ENCODE results near the gene CTRB1.
"Not testable (repeated sequence)": the region's sequence is repeated elsewhere in the genome, so short reads cannot be mapped to it uniquely, and the experiment has no call there.

CTRB1 gene

GRCh38 chr16:75242436-75243078 is 23.8 kb downstream of the CTRB1 start:
- DNase-seq: not testable (repeated sequence)

GRCh38 chr16:75243667-75244224 is 25.0 kb downstream of the CTRB1 start:
- no peak for DNase-seq

DNA sequence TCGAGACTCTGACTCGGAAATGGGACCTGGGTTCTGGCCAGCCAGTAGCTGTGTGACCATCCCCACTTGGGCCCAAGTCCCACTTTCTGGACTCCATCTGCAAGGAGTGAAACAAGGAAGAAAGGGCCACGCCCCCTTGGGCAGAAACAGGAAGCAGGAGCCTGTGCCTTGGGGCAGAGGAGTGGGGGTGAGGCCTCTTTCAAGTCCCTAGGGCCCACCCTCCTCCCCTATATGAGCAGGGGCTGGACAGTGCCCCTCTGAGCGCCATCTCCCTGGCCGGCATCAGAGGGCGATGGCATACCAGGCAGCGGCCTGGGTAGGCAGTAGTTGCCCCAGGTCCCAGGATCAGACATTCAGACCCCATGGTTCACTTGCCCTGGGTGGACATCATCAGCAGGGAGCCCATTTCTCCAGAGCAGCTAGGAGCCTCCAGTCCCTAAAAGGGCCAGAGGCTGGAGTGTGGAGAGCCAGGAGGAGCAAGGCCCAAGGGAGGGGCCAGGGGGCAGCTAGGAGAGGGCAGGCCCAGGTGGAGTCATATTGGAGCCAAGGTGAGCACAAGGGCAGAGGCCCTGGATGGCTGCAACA is 25.5 kb downstream of the CTRB1 start:
- no peak for DNase-seq

DNA sequence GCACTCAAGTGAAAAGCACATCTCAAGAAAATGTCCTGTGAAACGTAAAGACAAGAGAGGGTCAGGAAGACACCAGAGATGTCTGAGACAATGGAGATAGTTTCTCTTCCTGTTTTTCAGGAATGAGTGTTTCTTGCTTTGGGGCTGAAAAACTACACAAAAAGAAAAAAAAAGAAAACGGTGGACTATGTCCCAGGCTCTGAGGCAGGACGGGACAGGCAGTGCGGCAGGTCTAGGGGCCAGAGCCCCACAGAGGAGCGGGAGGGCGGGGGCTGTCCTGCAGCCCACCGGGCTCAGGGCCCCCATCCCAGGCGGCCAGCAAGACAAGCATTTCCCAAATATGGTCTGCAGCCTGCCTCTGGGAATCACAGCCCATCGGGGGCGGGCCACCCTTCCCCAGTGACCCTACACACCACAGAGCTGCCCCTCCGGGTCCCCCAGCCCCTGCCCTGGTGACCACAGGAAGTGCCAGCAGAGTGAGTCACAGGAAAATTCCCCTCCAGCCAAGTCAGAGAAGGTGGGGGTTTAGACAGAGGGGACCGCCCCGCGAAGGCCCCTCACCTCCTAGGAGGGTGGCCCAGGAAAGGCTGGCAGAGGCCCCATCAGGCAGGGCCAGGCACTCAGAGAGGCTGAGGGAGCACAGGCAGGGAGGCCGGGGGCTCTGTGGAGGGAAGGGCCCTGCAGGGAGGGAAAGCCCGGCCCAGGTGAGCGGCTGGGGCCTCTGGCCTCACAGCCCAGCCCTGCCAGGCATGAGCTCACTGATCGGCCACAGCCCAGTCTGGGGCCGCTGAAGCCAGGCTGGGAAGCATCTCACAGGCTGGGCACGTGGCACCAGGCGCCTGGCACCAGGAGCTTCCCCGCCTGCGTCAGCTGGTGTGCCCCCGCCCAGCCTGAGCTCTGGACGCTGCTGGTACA is 26.3 kb downstream of the CTRB1 start:
- no peak for DNase-seq

- no peak for DNase-seq
Observed at GRCh38 chr16:75246504-75247205, 27.9 kb downstream of the CTRB1 start.

DNA sequence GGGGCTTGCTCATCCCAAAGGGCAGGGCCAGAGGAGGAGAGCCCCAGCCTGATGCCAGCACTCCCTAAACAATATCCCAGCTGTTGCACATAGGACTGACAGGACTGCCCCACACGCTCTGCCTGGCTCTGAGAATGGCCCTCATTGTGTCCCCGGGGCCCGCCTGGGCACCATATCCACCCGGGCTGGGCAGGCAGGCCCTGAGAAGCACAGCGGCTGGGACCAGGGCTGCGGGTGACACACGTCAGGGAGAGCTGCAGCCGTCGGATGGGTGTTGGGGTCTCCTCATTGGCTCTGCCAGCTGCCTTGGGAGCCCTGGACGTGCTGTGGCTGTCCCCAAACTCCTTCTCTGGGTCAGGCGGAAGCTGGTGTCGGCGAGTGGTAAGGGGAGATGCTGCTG is 28.5 kb downstream of the CTRB1 start:
- DNase-seq: no peak

- DNase-seq: no peak
Observed at GRCh38 chr16:75248142-75248535, 29.4 kb downstream of the CTRB1 start.

DNA sequence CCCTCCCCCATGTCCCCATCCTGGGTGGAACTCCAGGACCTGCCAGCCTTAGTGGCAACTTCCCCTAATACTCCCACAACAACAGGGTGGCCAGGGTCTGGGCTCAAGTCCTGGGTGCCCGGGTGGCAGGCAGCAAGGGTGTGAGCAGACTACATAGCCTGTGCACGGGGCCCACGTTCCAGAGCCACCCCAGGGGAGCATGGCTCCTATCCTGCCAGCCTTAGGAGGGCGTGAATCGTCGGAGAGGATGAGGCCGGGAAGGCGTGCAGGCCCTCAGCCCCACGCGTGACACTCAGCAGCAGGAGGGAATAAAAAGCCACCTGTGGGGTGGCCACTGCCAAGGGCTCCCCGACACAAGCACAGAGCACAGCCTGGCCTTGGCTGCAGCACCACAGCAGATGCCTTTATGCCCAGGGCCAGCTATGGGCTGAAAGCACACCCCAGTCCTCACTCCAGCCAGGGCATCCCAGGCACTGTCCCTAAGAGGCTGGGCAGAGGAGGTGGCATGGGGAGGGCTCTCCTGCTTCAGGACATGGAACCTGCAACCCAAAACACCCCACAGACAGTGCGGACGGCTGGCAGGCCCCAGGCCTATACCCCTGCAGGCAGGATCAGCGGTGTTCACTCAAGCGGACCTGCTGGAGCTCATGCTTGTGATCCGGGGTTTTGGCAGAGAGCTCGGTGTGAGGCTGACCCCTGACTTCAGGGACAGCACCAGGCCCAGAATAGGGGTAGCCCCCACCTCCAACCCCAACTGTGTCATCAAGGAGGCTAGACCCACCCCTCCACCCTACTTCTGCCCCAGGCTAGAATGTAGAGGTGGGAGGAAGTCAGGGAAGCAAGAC is 30.0 kb downstream of the CTRB1 start:
- DNase-seq: no peak

DNA sequence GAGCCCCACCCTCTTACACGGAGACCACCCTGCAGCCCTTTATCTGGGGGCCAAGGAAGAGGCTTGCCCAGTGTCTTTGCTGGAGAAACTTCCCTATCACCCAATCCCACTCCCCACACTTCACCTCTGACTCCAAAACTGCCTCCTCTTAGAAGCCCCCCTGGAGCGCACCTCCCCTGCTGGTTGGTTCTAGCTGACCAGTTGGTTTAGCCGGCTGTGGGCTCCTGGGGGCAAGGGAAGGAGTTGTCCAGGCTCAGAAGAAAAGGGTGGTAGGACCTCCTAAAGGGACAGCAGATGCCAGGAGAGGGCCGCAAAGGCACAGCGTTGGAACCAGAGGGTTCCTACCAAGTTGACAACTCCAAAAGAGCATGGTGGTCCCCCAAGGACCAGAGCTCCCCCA is 30.7 kb downstream of the CTRB1 start:
- DNase-seq: no peak

- DNase-seq: no peak
Observed at GRCh38 chr16:75250089-75250808, 31.5 kb downstream of the CTRB1 start.

- DNase-seq: no peak
Observed at GRCh38 chr16:75250809-75251279, 32.1 kb downstream of the CTRB1 start.

DNA sequence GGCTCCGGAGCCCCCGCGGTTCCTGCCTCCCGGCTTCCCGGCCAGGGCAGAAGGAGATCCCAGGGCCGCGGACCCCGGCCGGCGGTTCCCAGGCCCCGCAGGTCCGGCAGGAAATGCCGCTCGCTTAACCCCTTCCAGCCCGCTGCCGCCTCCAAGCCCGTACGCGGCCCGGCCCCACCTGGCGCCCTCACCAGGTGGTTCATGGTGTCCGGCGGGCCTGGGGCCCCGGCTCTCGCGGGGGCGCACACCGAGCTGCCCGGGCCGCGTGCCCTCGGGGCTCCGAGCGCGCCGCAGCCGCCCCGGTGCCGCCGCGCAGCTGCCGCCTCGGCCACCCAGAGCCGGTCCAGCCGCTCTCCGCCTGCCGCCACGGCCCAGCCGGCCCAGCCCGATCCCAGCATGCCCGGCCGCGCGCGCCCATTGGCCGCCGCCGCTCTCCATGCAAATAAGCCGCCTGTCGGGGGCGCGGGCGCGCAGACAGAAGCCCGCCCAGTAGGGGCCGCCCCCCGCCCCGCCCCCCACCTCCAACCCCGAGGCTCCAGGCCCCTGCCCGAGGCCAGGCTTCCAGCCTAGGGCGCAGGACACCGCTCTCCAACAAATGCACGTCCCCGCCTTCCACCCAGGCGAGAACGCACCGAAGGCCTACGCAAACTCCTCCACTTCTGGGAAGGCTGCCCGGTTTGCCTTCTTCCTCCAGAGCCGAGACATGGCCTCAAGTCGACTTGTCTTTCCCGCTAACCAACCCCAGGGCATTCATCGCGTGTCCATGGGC is 32.7 kb downstream of the CTRB1 start, which contains the start of gene BCAR1:
Gene BCAR1, minus strand, starts transcription at position 345 of the 769 bp plus-strand sequence. Its CDS starts 142 bp downstream, at position 203.
- no peak for DNase-seq

DNA sequence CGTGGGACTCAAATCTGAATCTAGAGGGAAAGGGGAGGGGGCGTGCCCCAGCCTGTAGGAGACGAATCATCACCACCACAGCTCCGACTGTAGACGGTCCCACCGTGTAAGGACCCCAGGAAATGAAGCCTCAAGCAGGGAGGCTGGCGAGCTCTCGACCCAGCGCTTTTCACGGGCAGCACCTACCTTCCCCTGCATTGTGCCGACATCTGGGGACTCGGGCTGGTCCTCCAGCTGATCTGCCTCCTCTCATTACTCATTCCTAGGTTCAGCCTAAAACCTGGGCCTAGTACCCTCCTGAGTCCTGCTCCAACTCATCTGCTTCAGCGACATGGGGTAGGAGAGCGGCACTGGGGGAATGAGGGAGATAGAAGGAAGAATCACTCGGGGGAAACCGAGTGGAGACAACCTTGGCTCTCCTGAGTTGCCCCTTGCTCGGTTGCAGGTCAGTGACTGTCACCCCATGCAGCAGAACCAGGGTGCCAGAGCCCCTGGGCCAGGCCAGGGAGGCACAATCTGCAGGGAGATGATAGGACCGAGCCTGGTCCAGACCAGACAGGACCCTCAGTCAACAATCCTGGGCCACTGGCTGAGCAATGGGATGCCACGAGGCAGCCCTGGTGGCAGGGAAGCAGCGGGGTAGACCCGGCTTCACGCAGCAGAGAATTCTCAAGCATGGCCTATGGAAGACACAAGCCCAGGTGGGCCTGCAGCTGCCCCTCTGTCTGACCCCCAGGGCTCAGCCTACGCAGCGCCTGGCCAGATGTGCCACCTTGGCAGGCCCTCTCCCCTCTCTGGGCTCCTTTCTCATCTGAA is 33.5 kb downstream of the CTRB1 start:
- DNase-seq: no peak

GRCh38 chr16:75252946-75253911 is 34.4 kb downstream of the CTRB1 start:
- DNase-seq: no peak

- no peak for DNase-seq
Observed at GRCh38 chr16:75254359-75254837, 35.6 kb downstream of the CTRB1 start.

DNA sequence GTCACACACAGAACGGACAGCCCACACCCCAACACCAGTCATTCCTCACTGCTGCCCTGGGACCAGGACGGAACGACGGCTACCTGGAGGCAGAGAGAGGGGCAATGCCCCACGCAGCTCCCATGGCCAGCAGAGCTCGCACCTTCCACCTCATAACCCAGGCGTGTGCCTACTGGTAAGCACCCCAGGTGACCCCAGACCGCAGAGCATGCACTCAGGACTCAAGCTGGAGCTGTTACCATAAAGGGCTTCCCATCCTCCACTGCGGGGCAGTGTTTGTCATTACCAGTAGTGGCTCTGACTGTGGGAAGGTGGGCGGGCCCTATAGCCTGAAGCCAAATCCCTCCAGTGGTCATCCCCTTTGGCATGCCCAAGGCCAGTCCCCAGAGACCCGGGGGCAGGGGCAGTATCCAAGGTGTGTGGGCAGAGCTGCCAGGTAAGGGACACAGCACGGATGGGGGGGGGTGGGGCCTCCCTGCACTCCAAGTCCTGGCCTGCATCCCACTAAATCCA is 37.3 kb downstream of the CTRB1 start:
- DNase-seq: no peak

DNA sequence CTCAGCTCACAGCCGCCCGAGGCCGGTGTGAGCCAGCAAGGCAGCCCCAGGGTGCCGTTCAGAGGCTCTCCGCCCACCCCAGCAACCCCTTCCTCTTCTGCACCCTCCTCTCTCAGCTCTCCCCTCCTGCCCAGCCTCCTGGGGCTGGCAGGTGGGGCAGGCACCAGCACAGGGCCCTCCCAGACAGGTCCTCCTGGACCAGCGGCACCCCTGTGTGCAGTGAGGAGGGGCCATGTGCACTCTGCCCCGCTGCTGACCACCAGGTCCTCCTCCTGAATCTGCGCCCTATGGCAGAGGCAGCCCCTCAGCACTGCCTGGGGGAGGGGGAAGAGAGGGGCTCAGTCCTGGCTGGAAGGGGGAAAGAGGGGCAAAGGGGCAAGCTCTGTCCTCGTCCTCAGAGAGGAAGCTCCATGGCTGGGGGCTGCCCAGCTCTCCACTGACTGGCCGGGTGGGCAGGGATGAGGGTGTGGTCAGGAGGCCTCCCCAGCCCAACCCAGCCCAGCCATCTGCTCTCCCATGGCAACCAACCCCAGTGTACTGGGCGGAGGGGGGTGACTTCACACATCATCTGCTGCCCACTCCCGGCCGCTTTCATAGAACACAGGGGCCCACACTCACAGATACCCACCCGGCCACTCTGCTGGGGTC is 38.0 kb downstream of the CTRB1 start:
- DNase-seq: no peak
